ENCODE measurements around the gene STAG1. TPM values are rescaled to one million over a fixed set of nuclear protein-coding genes. Genes with fewer than 3 reads are reported as not detected.

STAG1 gene
- total and polyA plus RNA-seq, 9 of the 15 experiments (the other 6 are each of a cell fraction or from before 2014, with no cell fraction given), result 2.7 to 17.7 (median 8.8) TPM

DNA sequence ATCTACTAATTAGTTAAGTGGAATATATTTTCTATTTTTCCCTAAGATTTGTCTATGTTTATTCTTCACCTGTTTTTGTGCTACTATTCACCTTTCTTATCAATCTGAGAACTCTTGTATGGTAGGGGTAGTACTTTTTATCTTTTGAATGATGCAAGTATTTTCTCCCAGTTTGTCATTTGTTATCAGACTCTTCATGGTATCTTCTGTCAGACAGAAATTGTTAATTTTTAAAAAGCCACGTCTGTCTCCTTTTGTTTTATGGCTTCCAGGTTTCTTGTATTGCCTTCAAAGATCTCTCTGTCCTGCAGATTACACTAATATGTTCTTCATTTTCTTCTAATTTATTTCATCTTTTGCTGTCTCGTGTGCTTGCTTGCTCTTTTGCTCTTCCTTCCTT is 317.7 kb downstream of the STAG1 start:
- DNase-seq (ENCODE audit: extremely low read depth in 1 of 4, low spot score in 3 of 4), result peak in 2 of 4 experiments; percentile 10 to 11
- Histone ChIP-seq H3K4me1 (replicated peaks in 1 of 2; ENCODE audit: control insufficient read depth in 2 of 2, insufficient read depth in 2 of 2, low read length in 2 of 2) (peaks cover 3 to 5% of the 10 kb centered on the region in 2 experiments; a peak in 3 of 5 replicates), H3K27me3 (ENCODE audit: control insufficient read depth in 2 of 2, insufficient read depth in 2 of 2, low read length in 2 of 2) (no peaks in the 10 kb centered on the region), H4K20me1 (replicated peaks; ENCODE audit: control insufficient read depth, insufficient read depth, low read length) (no peaks in the 10 kb centered on the region), H3K9ac (ENCODE audit: insufficient read depth in 1 of 2, low read depth in 2 of 2, low read length in 2 of 2) (no peak overlapping the region), H3K4me2 (ENCODE audit: insufficient read depth, low read length) (no peak overlapping the region; the same call in 1 of the 2 replicates), H3K9me1 (ENCODE audit: control insufficient read depth, insufficient read depth, low read length) (no peaks in the 10 kb centered on the region), H3K4me3 (no peak overlapping the region), H3K27ac (ENCODE audit: extremely low read depth, low read depth, low read length) (no peak overlapping the region), H2AFZ (ENCODE audit: low read depth, low read length) (no peak overlapping the region), H3K36me3 (ENCODE audit: control insufficient read depth, insufficient read depth, low read length) (peaks cover 3% of the 10 kb centered on the region; the same call in 1 of the 3 replicates), H3K79me2 (ENCODE audit: control insufficient read depth, insufficient read depth, low read length) (no peaks in the 10 kb centered on the region), H3K9me3 (replicated peaks; ENCODE audit: control insufficient read depth, insufficient read depth, low read depth, low read length) (no peaks in the 10 kb centered on the region)
- CTCF ChIA-PET (ENCODE audit: low intra/inter-chr PET ratio), result no interaction called here
- WGBS (ENCODE audit: insufficient coverage, low coverage, missing lambda C conversion rate), result 10% methylated on average over 2 of the region's 2 CpGs
- in situ Hi-C loops (cut with MboI) (no loop called here), intact Hi-C loops (cut with micrococcal nuclease) (no loop called here)
- no peak for FAIRE-seq
- no TSS peak for BruUV-seq (replicated peaks)
- no peak for ATAC-seq
- POLR2A ChIA-PET, result no interaction called here
- TF ChIP-seq, protein P1, sequence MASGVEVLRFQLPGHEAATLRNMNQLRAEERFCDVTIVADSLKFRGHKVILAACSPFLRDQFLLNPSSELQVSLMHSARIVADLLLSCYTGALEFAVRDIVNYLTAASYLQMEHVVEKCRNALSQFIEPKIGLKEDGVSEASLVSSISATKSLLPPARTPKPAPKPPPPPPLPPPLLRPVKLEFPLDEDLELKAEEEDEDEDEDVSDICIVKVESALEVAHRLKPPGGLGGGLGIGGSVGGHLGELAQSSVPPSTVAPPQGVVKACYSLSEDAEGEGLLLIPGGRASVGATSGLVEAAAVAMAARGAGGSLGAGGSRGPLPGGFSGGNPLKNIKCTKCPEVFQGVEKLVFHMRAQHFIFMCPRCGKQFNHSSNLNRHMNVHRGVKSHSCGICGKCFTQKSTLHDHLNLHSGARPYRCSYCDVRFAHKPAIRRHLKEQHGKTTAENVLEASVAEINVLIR (CRISPR knock-in tag; IDR thresholded peaks at IDR 0.05), result no peak
- TF ChIP-seq ZNF143 (CRISPR knock-in tag; IDR thresholded peaks at IDR 0.05), result no peak
- TF ChIP-seq, protein P2, sequence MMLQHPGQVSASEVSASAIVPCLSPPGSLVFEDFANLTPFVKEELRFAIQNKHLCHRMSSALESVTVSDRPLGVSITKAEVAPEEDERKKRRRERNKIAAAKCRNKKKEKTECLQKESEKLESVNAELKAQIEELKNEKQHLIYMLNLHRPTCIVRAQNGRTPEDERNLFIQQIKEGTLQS (IDR thresholded peaks at IDR 0.05), result peak; percentile 43; the same call in 1 of the 2 replicates
- TF ChIP-seq, protein P2 (CRISPR knock-in tag; conservative IDR thresholded peaks at IDR 0.05), result no peak
- TF ChIP-seq SMARCA4 (IDR thresholded peaks at IDR 0.05), result 0 out of 2 replicates have a peak, but pooled peaks have one; percentile 40
- TF ChIP-seq, protein P3, sequence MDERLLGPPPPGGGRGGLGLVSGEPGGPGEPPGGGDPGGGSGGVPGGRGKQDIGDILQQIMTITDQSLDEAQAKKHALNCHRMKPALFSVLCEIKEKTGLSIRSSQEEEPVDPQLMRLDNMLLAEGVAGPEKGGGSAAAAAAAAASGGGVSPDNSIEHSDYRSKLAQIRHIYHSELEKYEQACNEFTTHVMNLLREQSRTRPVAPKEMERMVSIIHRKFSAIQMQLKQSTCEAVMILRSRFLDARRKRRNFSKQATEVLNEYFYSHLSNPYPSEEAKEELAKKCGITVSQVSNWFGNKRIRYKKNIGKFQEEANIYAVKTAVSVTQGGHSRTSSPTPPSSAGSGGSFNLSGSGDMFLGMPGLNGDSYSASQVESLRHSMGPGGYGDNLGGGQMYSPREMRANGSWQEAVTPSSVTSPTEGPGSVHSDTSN (CRISPR knock-in tag; IDR thresholded peaks at IDR 0.05; ENCODE audit: low read depth), result no peak
- TF ChIP-seq, protein P3 (tag; conservative IDR thresholded peaks at IDR 0.05; ENCODE audit: low read depth), result 0 out of 2 replicates have a peak, but pooled peaks have one; percentile 17
- no peak for TF ChIP-seq JUN (IDR thresholded peaks at IDR 0.05; ENCODE audit: borderline replicate concordance, low read depth, low read length)
- no peak for TF ChIP-seq JUN (CRISPR knock-in tag; IDR thresholded peaks at IDR 0.05; ENCODE audit: borderline replicate concordance)
- TF ChIP-seq HNRNPK (IDR thresholded peaks at IDR 0.05; ENCODE audit: low read depth, low read length, poor library complexity, severe bottlenecking), result no peak
- TF ChIP-seq, protein P4, sequence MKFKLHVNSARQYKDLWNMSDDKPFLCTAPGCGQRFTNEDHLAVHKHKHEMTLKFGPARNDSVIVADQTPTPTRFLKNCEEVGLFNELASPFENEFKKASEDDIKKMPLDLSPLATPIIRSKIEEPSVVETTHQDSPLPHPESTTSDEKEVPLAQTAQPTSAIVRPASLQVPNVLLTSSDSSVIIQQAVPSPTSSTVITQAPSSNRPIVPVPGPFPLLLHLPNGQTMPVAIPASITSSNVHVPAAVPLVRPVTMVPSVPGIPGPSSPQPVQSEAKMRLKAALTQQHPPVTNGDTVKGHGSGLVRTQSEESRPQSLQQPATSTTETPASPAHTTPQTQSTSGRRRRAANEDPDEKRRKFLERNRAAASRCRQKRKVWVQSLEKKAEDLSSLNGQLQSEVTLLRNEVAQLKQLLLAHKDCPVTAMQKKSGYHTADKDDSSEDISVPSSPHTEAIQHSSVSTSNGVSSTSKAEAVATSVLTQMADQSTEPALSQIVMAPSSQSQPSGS (CRISPR knock-in tag; IDR thresholded peaks at IDR 0.05), result no peak
- TF ChIP-seq ARID1B (IDR thresholded peaks at IDR 0.05), result peak; percentile 67
- 0 out of 2 replicates have a peak, but pooled peaks have one; percentile 15 for TF ChIP-seq EP300 (IDR thresholded peaks at IDR 0.05; ENCODE audit: low read length)
- peak; percentile 61 for TF ChIP-seq CBFA2T3 (IDR thresholded peaks at IDR 0.05)
- TF ChIP-seq ZNF282 (CRISPR knock-in tag; IDR thresholded peaks at IDR 0.05), result no peak
- no peak for TF ChIP-seq SMAD4 (CRISPR knock-in tag; conservative IDR thresholded peaks at IDR 0.05)
- 0 out of 2 replicates have a peak, but pooled peaks have one; percentile 36 for TF ChIP-seq DPF2 (IDR thresholded peaks at IDR 0.05)
- TF ChIP-seq BRD9 (IDR thresholded peaks at IDR 0.05; ENCODE audit: low read depth, partially characterized antibody), result no peak
- peak; percentile 49 for TF ChIP-seq TAL1 (IDR thresholded peaks at IDR 0.05)

Measured in K562 (cell line).